HG03558 (cell line): ENCODE measurements around the gene TPD52L1.
"Not testable (repeated sequence)": the region's sequence is repeated elsewhere in the genome, so short reads cannot be mapped to it uniquely, and the experiment has no call there.

Experiments used
- ATAC-seq: cut with Tn5 transposase; IDR thresholded peaks from one replicate; pipeline ENCODE4 v1.9.1; 2021; ENCODE audit warnings: moderate number of reproducible peaks; ENCODE audit not compliant: unreplicated experiment; ENCODE audit errors: extremely low read depth

TPD52L1 gene

DNA sequence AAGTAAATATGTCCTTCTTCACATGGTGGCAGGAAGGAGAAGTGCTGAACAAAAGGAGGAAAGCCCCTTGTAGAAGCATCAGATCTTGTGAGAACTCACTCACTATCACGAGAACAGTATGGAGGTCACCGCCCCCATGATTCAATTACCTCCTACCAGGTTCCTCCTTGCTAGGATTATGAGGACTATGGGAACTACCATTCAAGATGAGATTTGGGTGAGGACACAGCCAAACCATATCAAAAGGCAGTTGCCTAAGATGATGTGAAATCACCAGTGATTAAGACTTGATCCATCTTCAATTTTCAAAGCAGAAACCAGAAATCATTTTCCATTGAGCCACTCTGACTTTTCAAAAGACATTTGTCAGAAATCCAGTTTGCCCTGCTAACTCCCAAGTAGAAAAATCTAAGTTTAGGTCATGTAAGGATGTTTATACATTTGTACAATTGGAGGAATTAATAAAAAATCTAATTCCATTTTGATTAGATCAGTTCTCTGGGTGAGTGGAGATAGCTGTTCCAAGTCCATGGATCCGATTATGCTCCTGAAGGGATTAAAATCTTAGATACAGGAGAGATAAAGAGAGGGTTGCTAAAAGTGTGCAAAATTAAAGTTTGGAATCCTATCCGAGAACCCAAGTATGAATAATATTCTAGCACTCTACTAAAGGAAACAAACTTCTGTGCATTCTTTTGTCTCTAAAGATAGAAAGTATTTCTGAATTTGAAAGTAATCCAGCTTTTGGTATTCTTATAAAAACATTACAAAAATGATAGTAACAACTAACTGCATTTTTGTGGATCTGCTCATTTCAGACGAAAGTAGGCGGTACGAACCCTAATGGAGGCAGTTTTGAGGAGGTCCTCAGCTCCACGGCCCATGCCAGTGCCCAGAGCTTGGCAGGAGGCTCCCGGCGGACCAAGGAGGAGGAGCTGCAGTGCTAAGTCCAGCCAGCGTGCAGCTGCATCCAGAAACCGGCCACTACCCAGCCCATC is 108.7 kb downstream of the TPD52L1 start:
- ATAC-seq: no peak

DNA sequence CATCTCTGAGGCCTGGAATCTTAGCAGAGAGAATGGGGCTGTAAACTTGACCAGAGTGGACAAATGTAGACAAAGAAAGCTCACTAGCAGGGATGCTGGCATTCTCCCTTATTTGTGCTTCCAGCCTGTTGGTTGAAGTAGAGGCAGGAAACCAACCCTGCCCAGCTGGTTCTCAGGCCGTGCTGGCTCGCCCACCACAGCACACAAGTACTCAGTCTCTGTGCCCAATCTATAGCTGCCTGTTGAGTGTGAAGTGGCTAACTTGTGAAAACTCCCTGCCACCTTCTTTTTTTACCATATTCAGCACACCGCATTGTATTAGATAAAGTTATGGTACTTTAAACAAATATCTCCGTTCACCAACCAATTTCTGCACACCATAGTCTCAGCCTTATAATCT is 110.9 kb downstream of the TPD52L1 start:
- no peak for ATAC-seq

DNA sequence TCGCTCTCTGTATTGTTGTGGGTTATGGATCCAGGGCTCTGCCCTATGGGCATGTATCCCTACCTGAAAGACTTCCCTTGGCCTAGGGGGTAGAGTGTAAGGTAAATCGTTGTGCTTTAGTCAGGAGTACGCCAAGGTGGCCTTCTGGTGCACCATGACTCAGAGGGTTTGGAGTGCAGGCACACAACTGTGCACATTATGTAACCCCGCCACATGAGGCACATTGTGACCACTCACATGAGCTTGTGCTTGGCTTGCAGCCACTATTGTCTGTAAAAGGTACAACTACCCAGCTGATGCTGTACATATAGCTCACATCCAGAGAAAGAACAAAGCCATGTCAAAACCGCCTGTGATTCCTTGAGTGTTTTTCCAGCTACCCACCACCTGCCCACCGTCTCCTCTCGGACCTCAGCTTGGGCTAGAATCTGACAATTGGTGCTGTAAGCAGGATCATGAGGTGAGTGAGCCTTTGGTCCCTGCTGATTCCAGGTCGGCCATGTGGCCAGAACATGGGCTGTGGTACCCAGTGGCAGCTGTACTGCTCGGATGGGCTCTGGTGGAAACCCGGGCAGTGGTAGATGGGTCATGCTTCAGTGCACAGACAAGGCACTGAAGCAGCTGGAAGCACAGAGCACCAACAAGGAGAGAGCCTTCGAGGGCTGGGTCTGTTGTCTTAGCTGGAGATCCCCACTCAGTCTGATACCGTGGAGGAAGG is 114.4 kb downstream of the TPD52L1 start:
- ATAC-seq: no peak

GRCh38 chr6:125268765-125269164 is 115.2 kb downstream of the TPD52L1 start:
- ATAC-seq: no peak

- no peak for ATAC-seq
Observed at GRCh38 chr6:125269328-125269985, 115.9 kb downstream of the TPD52L1 start.

DNA sequence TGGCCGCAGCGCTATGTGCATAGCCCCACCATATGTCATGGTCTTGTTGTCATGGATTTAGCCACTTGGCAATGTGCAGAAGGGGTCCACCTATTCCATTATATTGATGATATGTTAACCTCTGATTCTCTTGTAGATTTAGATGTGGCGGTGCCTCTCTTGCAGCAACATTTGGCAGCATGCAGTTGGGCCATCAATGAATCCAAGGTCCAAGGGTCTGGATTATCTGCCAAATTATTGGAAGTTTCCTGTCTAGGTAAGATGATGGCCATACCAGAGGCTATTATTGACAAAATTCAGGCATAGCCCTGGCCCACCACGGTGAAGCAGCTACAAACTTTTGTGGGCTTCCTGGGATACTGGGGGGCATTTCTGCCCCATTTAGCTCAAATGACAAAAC is 116.8 kb downstream of the TPD52L1 start:
- no peak for ATAC-seq

GRCh38 chr6:125271486-125272159 is 118.0 kb downstream of the TPD52L1 start:
- no peak for ATAC-seq

- no peak for ATAC-seq
Observed at GRCh38 chr6:125273251-125273650, 119.7 kb downstream of the TPD52L1 start.

DNA sequence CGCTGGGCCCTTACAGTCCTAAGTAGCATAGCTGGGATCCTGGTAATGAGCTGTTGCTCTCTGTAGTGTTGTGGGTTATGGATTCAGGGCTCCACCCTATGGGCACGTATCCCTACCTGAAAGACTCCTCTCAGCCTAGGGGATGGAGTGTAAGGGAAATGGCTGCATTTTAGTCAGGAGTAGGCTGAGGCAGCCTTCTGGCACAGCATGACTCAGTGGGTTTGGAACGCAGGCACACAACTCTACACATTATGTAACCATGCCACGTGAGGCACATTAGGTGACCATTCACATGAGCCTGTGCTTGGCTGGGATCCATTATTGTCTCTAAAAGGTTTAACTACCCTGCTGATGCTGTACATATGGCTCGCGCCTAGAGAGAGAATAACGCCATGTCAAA is 120.4 kb downstream of the TPD52L1 start:
- ATAC-seq: no peak

- ATAC-seq: no peak
Observed at GRCh38 chr6:125274935-125275334, 121.4 kb downstream of the TPD52L1 start.

GRCh38 chr6:125275779-125276178 is 122.2 kb downstream of the TPD52L1 start:
- ATAC-seq: no peak

DNA sequence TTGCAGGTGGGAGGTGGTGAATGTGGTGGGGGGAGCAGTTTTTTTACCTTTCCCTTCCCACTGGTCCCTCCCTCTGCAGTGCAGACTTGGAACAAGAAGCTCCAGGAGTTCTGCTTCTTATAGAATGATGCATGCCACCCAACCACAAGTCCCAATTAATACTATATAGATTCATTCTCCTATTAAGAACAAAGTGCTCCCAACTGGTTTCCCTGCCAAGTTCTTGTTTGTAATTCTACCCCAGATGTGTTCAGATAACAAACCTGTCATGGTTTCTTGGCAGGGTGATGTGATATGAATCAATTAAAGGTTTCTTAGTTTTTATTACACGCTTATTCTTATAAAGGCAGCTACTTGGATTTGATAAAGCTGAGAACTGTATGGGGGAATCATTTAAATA is 124.3 kb downstream of the TPD52L1 start:
- ATAC-seq: no peak

DNA sequence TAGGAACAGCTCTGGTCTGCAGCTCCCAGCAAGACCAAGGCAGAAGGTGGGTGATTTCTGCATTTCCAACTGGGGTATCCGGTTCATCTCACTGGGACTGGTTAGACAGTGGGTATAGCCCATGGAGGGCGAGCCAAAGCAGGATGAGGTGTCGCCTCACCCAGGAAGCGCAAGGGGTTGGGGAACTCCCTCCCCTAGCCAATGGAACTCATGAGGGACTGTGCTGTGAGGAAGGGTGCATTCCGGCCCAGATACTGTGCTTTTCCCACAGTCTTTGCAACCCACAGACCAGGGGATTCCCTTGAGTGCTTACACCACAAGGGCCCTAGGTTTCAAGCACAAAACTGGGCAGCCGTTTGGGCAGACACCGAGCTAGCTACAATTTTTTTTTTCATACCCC is 126.4 kb downstream of the TPD52L1 start:
- ATAC-seq: no peak

DNA sequence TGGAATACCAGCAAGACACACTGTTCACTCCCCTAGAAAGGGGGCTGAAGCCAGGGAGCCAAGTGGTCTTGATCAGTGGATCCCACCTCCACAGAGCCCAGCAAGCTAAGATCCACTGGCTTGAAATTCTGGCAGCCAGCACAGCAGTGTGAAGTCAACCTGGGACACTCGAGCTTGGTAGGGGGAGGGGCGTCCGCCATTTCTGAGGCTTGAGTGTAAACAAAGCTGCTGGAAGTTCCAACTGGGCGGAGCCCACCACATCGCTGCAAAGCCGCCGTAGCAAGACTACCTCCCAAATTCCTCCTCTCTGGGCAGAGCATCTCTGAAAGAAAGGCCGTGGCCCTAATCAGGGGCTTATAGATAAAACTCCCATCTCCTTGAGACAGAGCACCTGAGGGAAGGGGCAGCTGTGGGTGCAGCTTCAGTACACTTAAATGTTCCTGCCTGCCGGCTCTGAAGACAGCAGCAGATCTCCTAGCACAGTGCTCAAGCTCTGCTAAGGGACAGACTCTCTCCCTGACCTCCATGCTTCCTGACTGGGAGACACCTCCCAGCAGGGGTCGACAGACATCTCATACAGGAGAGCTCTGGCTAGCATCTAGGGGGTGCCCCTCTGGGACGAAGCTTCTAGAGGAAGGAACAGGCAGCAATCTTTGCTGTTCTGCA is 126.9 kb downstream of the TPD52L1 start:
- not testable (repeated sequence) for ATAC-seq

GRCh38 chr6:125282470-125282869 is 128.9 kb downstream of the TPD52L1 start:
- ATAC-seq: not testable (repeated sequence)

- no peak for ATAC-seq
Observed at GRCh38 chr6:125285353-125285752, 131.8 kb downstream of the TPD52L1 start.

DNA sequence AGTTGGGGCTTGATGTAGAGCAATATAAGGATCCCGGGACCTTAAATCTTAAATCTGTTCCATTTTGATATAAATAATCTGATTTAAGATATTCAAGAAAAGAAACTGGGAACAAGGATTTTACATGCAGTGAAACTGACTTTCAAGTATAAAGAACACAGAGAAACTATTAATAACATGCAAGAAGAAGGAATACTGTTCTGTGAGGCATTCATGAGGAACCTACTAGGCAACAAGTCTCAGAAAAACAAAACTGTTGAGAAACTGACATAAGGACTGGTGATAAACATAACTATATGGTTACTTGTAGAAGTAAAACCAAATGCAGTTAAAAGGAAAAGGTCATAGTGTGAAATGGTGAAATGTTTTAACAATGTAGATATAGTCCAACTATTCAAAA is 132.4 kb downstream of the TPD52L1 start:
- ATAC-seq: no peak

DNA sequence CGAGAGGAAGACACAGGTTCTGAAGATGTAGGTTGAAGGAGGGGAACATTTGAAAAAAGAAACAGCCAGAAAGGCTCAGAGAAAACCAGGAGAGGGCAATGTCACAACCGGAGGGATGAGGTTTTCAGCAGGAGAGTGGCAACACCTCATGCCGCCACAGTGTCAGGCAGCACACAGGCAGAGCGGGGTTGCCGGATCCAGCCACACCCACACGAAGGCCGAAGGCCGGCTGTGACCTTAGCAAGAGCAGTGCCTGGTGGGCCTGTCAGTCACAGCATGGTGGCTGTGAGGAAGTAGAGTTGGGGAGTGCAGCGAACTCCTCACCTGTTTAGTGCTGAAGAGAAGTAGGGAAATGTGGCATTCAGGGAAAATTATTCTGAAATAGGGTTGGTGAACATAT is 134.1 kb downstream of the TPD52L1 start:
- no peak for ATAC-seq

DNA sequence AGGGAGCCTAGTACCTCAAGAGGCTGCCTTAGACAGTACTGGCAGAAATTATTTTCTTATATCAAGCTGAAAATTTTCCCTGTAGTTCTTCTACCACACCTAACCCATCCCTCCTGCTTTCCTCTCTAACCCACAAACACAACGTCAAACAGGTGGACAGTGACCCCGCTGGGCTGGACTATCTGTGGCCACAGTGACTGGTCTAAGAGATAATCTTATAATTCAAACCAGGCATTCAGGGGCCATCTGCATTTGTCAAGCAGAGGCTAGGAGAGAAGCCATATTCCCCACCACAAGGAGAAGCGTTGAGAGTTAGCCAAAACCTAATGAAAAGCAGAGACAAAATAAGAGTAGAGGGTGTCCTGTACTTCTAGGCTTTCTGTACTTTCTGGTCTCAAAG is 140.0 kb downstream of the TPD52L1 start:
- no peak for ATAC-seq

GRCh38 chr6:125294036-125294435 is 140.5 kb downstream of the TPD52L1 start:
- ATAC-seq: no peak
